Right cardiac atrium (tissue), 5 donors: ENCODE data around the gene CDC42SE1. TPM values are rescaled to one million over a fixed set of nuclear protein-coding genes. Genes with fewer than 3 reads are reported as not detected.
A peak's percentile ranks its signal among the peaks of the same experiment; 100 is the strongest.

Experiments
- ATAC-seq, 2 donors: fragments of 200-7000 bp; cut with Tn5 transposase; one replicate each; pipeline versions ENCODE4 v1.8.0 to v1.9.1; 2020; ENCODE audit warnings: moderate library complexity in 2 of 2, mild to moderate bottlenecking in 1 of 2
- DNase-seq, 3 donors: peaks; one replicate each; pipeline ENCODE4 v3.0.0-alpha.2; 2020
- H3K27ac ChIP-seq: one replicate; pipeline ENCODE4 v1.5.1; 2013; ENCODE audit warnings: mild to moderate bottlenecking, low read length, control low read depth, moderate library complexity
- H3K27me3 ChIP-seq: one replicate; pipeline ENCODE4 v1.6.1; 2013; ENCODE audit not compliant: control insufficient read depth, insufficient read depth
- H3K4me1 ChIP-seq: one replicate; pipeline ENCODE4 v1.6.1; 2013; ENCODE audit warnings: low read length; ENCODE audit not compliant: control insufficient read depth, insufficient read depth
- H3K4me3 ChIP-seq: one replicate; pipeline ENCODE4 v1.5.1; 2013; ENCODE audit warnings: low read length, control low read depth
- H3K9me3 ChIP-seq: one replicate; pipeline ENCODE4 v1.6.1; 2013; ENCODE audit warnings: low read length; ENCODE audit not compliant: control insufficient read depth
- WGBS: extraction: QIAGEN DNeasy Blood & Tissue Kit; methylation state at CpG from one replicate; pipeline ENCODE4 v1.1.7; 2013; 5-methylcytosine and 5-hydroxymethylcytosine counted together
- intact Hi-C, 4 donors: fragments of 100-400 bp; cut with DNase I; formaldehyde crosslinking; loops; one replicate each; pipeline versions ENCODE4 v1.11.0 to v1.14.0; 2022 to 2023
- polyA plus RNA-seq: library from polyadenylated mRNA; stranded (reverse); fragments of 200-250 nt; gene quantifications from one replicate; pipeline ENCODE4 v1.2.3, GENCODE V29; 2013
- total RNA-seq, 4 donors: library from RNA; stranded (reverse); fragmentation: NEBNext Ultra II Directional; extraction: Animal tissue kit (Norgen Biotek cat#: 25700); gene quantifications; one replicate each; pipeline ENCODE4 v1.2.1, GENCODE V29; 2021
- donor health status: healthy with polysubstance abuse.
- donor health status: DM: no; HTN: yes; CAD: no.
- donor health status: DM: no; HTN: no; CAD: no.
- donor health status: DM: no; HTN: yes; CAD: no; lungs with severe emphysema.
- donor health status: DM: yes; HTN: yes; CAD: no.

CDC42SE1 gene
- total and polyA plus RNA-seq, 5 donors = 27.9 to 53.6 (median 35.7) TPM

- Histone ChIP-seq H3K4me1 (no peaks in the 10 kb centered on the region), H3K4me3 (no peak overlapping the region), H3K27ac (peak overlapping the region; percentile 60), H3K27me3 (no peaks in the 10 kb centered on the region), H3K9me3 (no peaks in the 10 kb centered on the region)
- ATAC-seq (no peak), DNase-seq (no peak)
- intact Hi-C loops = no loop called here
- 80% methylated on average over 5 of the region's 5 CpGs for WGBS
Observed at GRCh38 chr1:151069103-151069486, 9.7 kb upstream of the CDC42SE1 start.

- no peak for DNase-seq
- intact Hi-C loops = no loop called here
- H3K27me3 ChIP-seq = no peaks in the 10 kb centered on the region
- 86% methylated on average over 4 of the region's 4 CpGs for WGBS
- no peak for ATAC-seq
- H3K9me3 ChIP-seq = no peaks in the 10 kb centered on the region
- H3K4me3 ChIP-seq = no peak overlapping the region
- H3K27ac ChIP-seq = no peak overlapping the region
- H3K4me1 ChIP-seq = no peaks in the 10 kb centered on the region
Observed at GRCh38 chr1:151067185-151067584, 7.8 kb upstream of the CDC42SE1 start.

- no peaks in the 10 kb centered on the region for H3K9me3 ChIP-seq
- ATAC-seq = no peak
- DNase-seq = no peak
- no peak overlapping the region for H3K27ac ChIP-seq
- intact Hi-C loops = no loop called here
- H3K4me3 ChIP-seq = no peak overlapping the region
- no peaks in the 10 kb centered on the region for H3K4me1 ChIP-seq
- no peaks in the 10 kb centered on the region for H3K27me3 ChIP-seq
Observed at GRCh38 chr1:151065089-151065645, 5.7 kb upstream of the CDC42SE1 start.

DNA sequence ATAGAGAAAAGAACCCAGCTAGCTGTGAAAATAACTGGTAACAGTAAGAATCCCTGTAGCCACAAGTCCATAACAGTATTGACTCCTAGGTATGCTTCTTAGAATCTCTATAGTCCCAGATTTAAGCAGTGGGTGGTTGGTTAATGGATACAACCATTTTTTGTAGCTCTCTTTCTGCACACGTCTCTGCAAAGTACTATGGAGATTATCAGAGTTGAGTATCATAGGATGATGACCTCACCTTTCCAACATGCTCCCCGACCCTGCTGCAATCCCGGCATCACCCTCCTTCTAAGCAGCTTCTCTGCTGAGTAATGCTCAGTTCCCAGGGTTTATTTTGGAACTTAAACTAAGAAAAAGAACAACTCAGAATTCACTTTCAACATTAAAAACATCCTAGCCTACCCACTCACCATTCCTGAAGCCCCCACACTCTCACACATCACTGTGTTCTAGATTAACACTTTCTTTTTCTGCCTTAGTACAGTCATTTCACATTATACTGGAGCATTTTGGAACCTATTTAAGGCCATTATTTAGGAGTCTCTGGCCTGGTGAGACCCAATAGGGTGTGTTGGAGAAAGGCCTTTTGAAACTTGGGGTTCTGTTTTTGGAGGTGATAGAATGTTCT lies 3.4 kb upstream of the CDC42SE1 start:
- WGBS = 57% methylated on average over 3 of the region's 3 CpGs
- Histone ChIP-seq H3K27ac (no peak overlapping the region), H3K4me1 (peaks cover 1% of the 10 kb centered on the region), H3K27me3 (no peaks in the 10 kb centered on the region), H3K9me3 (no peaks in the 10 kb centered on the region), H3K4me3 (no peak overlapping the region)
- intact Hi-C loops = no loop called here
- DNase-seq (no peak), ATAC-seq (no peak)

DNA sequence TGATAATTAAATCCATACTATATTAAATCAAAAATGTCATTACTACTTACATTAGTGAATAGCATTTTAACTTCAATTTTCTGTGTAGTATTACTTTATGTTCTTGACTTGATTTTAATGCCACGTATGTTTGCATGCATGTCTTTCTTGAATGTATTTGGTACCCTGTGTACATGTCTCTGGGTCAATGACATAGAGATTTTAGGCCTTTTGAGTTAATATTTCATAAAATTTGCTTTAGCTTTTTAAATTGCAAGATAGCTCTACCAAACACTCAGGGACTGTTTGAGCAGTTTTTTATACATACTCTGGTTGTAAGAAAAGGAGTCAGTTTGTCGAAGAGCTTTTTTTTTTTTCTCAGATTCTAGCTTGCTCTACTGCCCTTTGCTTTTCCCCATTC lies 2.3 kb upstream of the CDC42SE1 start:
- ATAC-seq (no peak), DNase-seq (no peak)
- Histone ChIP-seq H3K4me3 (no peak overlapping the region), H3K4me1 (peaks cover 6% of the 10 kb centered on the region), H3K27me3 (no peaks in the 10 kb centered on the region), H3K27ac (no peak overlapping the region), H3K9me3 (no peaks in the 10 kb centered on the region)
- intact Hi-C loops = no loop called here
- 78% methylated on average over 2 of the region's 2 CpGs for WGBS

DNA sequence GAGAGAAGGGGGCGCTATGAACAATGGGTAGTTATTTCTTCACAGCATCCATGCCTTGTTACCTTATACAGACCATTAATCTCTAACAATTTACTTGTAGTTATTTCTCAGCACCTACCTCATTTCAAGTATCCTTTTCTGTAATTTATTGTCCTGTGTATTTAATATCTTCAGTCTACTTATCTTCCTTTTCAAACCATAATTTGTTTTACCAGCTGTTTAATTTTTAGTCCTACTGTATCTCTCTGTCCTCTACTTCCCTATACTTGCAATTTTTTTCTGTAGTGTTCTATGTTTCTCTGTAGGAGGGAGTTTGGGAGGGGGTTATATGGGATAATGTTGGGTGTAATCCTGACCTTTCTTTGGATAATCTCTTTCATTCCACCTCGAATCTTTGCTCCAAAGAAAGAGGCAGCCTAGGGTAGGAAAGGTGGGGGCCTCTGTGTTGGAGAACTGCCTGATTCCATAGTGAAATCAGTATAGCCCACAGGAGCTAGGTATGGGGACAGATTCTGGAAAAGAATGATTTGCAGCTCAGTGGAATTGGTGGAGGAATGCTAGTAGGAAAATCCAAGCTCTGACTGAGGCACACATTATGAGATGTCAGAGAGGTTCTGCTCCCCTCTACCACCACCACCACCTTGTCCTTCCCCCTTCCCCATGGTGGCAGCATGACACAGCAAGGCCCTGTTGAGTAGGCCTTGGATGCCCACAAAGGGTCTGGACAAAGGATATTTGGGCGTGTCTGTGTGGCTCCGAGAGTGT lies 1.4 kb upstream of the CDC42SE1 start:
- Histone ChIP-seq H3K9me3 (no peaks in the 10 kb centered on the region), H3K27ac (peak overlapping the region; percentile 65), H3K27me3 (no peaks in the 10 kb centered on the region), H3K4me3 (peak overlapping the region; percentile 84), H3K4me1 (peaks cover 9% of the 10 kb centered on the region)
- ATAC-seq = no peak
- WGBS = 49% methylated on average over 4 of the region's 4 CpGs
- DNase-seq = no peak
- intact Hi-C loops = no loop called here

GRCh38 chr1:151060007-151060656 lies 710 bp upstream of the CDC42SE1 start, which contains the start of gene MLLT11:
Gene MLLT11 (plus strand): TSS chr1:151060397. CDS start chr1:151067225, 6,828 bp downstream.
- no peaks in the 10 kb centered on the region for H3K9me3 ChIP-seq
- DNase-seq = peak; percentile 69 to 78 (median 74)
- ATAC-seq = peak; percentile 49 to 50
- no peaks in the 10 kb centered on the region for H3K27me3 ChIP-seq
- intact Hi-C loops = no loop called here
- peak within 1 kb of the TSS; percentile 84 for H3K4me3 ChIP-seq
- peak within 1 kb of the TSS; percentile 86 for H3K27ac ChIP-seq
- 1% methylated on average over 15 of the region's 15 CpGs for WGBS
- H3K4me1 ChIP-seq = peaks cover 12% of the 10 kb centered on the region

GRCh38 chr1:151058692-151059091 lies 730 bp downstream of the CDC42SE1 start:
- H3K4me3 ChIP-seq = peak overlapping the region; percentile 84
- intact Hi-C loops = loop anchor here in 1 of 4 donors (10.0 kb wide), 1 partner anchor 54 kb away; the partner anchor contains the start of genes MINDY1 and PRUNE1
- peaks cover 12% of the 10 kb centered on the region for H3K4me1 ChIP-seq
- WGBS = under 1% methylated on average over 10 of the region's 10 CpGs
- DNase-seq (peak; percentile 28 to 66 (median 63)), ATAC-seq (peak; percentile 1 to 3)
- H3K27me3 ChIP-seq = no peaks in the 10 kb centered on the region
- no peaks in the 10 kb centered on the region for H3K9me3 ChIP-seq
- peak overlapping the region; percentile 86 for H3K27ac ChIP-seq

- no peaks in the 10 kb centered on the region for H3K9me3 ChIP-seq
- no peak for ATAC-seq
- H3K27me3 ChIP-seq = no peaks in the 10 kb centered on the region
- DNase-seq = no peak
- H3K4me1 ChIP-seq = peaks cover 12% of the 10 kb centered on the region
- 48% methylated on average over 2 of the region's 2 CpGs for WGBS
- no peak overlapping the region for H3K4me3 ChIP-seq
- intact Hi-C loops = loop anchor here in 1 of 4 donors (10.0 kb wide), 1 partner anchor 51 kb away; the partner anchor contains the start of genes MINDY1 and PRUNE1
- H3K27ac ChIP-seq = peak overlapping the region; percentile 16
Observed at GRCh38 chr1:151056149-151056548, 3.3 kb downstream of the CDC42SE1 start.

DNA sequence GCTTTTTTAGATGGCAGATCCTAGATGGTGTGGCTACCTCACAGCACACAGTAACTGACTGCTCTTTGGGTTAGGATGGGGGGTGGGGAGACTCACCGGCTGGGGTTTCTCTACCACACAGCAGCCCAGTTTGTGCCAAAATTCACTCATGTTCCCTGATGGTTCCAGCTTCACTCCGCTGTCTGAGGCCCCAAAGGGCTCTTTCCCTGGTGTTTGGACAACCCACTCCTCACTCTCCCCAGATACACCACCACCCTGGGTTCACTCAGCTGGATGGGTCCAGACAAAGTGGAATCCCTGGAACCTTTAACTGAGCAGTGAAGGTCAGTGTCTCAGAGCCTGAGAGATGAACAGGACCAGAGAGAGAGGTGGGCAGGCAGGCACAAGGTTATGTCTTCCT lies 3.8 kb downstream of the CDC42SE1 start:
- ATAC-seq = no peak
- intact Hi-C loops = loop anchor here in 1 of 4 donors (10.0 kb wide), 1 partner anchor 51 kb away; the partner anchor contains the start of genes MINDY1 and PRUNE1

More for the DNA sequence above, 3.8 kb downstream of the CDC42SE1 start:
- Histone ChIP-seq H3K4me3 (no peak overlapping the region), H3K27ac (peak overlapping the region; percentile 22), H3K4me1 (peaks cover 12% of the 10 kb centered on the region), H3K9me3 (no peaks in the 10 kb centered on the region), H3K27me3 (no peaks in the 10 kb centered on the region)
- 44% methylated on average over 2 of the region's 2 CpGs for WGBS
- DNase-seq = no peak
